Central memory CD8-positive, alpha-beta T cell (primary cell): Measurements from ENCODE around the gene KRTAP4-2.
"Not testable (repeated sequence)": the region's sequence is repeated elsewhere in the genome, so short reads cannot be mapped to it uniquely, and the experiment has no call there.

Source experiments
- ATAC-seq: fragments of 150-1000 bp; cut with Tn5 transposase; replicated peaks from 2 replicates; pipeline ENCODE4 v1.10.0; 2022; ENCODE audit warnings: mild to moderate bottlenecking, moderate FRiP score, moderate number of reproducible peaks; ENCODE audit not compliant: poor library complexity, severe bottlenecking; ENCODE audit errors: extremely low read depth
- DNase-seq, 2 donors: peaks; one replicate each; pipeline ENCODE4 v3.0.0; 2021; ENCODE audit warnings: low spot score in 2 of 2
- H3K27ac Mint-ChIP-seq: one replicate; pipeline ENCODE4 v1.8.0; 2022; ENCODE audit warnings: low read depth, mild to moderate bottlenecking, moderate library complexity, mixed read lengths
- H3K27me3 Mint-ChIP-seq: one replicate; pipeline ENCODE4 v1.8.0; 2022; ENCODE audit warnings: mixed read lengths
- H3K36me3 Mint-ChIP-seq: one replicate; pipeline ENCODE4 v1.8.0; 2022; ENCODE audit warnings: mild to moderate bottlenecking, moderate library complexity, mixed read lengths; ENCODE audit not compliant: insufficient read depth
- H3K4me1 Mint-ChIP-seq: one replicate; pipeline ENCODE4 v1.8.0; 2022; ENCODE audit warnings: mixed read lengths
- H3K4me3 Mint-ChIP-seq: one replicate; pipeline ENCODE4 v1.8.0; 2022; ENCODE audit warnings: mild to moderate bottlenecking, moderate library complexity, mixed read lengths
- H3K9me3 Mint-ChIP-seq: one replicate; pipeline ENCODE4 v1.8.0; 2022; ENCODE audit warnings: mixed read lengths

Gene KRTAP4-2

GRCh38 chr17:41177727-41178271, at the start of gene KRTAP4-2:
Gene KRTAP4-2 (minus strand): TSS chr17:41178221. CDS start chr17:41178164, 57 bp downstream.
- Mint-ChIP-seq H3K27me3 (peaks cover 11% of the 10 kb centered on the region), H3K36me3 (no peaks in the 10 kb centered on the region), H3K9me3 (no peaks in the 10 kb centered on the region), H3K27ac (no peak within 1 kb of the TSS), H3K4me1 (peaks cover 5% of the 10 kb centered on the region), H3K4me3 (no peak within 1 kb of the TSS)
- no peak for ATAC-seq
- DNase-seq = no peak

- H3K36me3 Mint-ChIP-seq, H3K9me3 Mint-ChIP-seq, H3K4me1 Mint-ChIP-seq, DNase-seq, H3K4me3 Mint-ChIP-seq, H3K27ac Mint-ChIP-seq, ATAC-seq: not testable (repeated sequence)
- peaks cover 26% of the 10 kb centered on the region for H3K27me3 Mint-ChIP-seq
Observed at GRCh38 chr17:41226598-41227095, 48.6 kb upstream of the KRTAP4-2 start, which contains the start of gene KRTAP9-2. Gene KRTAP9-2 (plus strand): TSS chr17:41226648. CDS start chr17:41226655, 7 bp downstream.

DNA sequence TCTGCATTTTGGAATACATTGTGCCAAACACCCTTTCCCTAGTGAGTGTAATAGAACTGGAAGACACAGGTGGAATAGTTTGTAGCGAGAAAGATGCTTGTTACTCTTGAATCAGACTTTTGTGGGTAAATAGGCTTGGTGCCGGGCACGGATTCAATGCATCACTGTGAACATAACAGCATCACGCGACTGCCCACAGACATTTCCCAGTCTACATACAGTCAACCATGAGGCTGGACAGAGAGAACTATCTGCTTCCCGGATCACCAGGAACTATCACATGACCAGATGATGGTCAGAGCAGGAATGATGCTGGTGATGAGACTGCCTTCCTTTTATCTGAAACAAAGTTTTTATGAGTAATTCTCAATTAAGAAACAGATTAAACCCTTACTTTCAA, 48.0 kb upstream of the KRTAP4-2 start:
- Mint-ChIP-seq H3K27ac (no peak overlapping the region), H3K4me3 (no peak overlapping the region)

GRCh38 chr17:41223821-41224220, 45.8 kb upstream of the KRTAP4-2 start:
- H3K9me3 Mint-ChIP-seq = peaks cover 5% of the 10 kb centered on the region
- peaks cover 35% of the 10 kb centered on the region for H3K27me3 Mint-ChIP-seq
- no peak for ATAC-seq
- H3K4me3 Mint-ChIP-seq = no peak overlapping the region
- no peak for DNase-seq
- peaks cover 2% of the 10 kb centered on the region for H3K36me3 Mint-ChIP-seq
- H3K27ac Mint-ChIP-seq = no peak overlapping the region
- no peaks in the 10 kb centered on the region for H3K4me1 Mint-ChIP-seq

More for the DNA sequence above, 48.0 kb upstream of the KRTAP4-2 start:
- Mint-ChIP-seq H3K36me3 (peaks cover 2% of the 10 kb centered on the region), H3K9me3 (no peaks in the 10 kb centered on the region), H3K4me1 (no peaks in the 10 kb centered on the region), H3K27me3 (peaks cover 26% of the 10 kb centered on the region)
- DNase-seq = no peak
- ATAC-seq = no peak

DNA sequence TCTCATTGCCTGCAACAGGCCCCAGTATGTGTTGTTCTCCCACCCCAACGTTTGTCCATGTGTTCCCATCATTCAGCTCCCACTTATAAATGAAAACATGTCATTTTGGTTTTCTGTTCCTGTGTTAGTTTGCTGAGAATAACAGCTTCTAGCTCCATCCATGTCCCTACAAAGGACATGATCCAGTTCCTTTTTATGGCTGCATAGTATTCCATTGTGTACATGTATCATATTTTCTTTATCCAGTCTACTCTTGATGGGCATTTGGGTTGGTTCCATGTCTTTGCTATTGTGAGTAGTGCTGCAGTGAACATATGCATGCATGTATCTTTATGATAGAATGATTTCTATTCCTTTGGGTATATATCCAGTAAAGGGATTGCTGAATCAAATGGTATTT, 37.7 kb upstream of the KRTAP4-2 start:
- H3K4me3 Mint-ChIP-seq = no peak overlapping the region
- peaks cover 5% of the 10 kb centered on the region for H3K9me3 Mint-ChIP-seq
- no peaks in the 10 kb centered on the region for H3K36me3 Mint-ChIP-seq
- H3K27ac Mint-ChIP-seq = no peak overlapping the region
- peaks cover 87% of the 10 kb centered on the region for H3K27me3 Mint-ChIP-seq
- no peak for DNase-seq
- ATAC-seq = no peak
- no peaks in the 10 kb centered on the region for H3K4me1 Mint-ChIP-seq

DNA sequence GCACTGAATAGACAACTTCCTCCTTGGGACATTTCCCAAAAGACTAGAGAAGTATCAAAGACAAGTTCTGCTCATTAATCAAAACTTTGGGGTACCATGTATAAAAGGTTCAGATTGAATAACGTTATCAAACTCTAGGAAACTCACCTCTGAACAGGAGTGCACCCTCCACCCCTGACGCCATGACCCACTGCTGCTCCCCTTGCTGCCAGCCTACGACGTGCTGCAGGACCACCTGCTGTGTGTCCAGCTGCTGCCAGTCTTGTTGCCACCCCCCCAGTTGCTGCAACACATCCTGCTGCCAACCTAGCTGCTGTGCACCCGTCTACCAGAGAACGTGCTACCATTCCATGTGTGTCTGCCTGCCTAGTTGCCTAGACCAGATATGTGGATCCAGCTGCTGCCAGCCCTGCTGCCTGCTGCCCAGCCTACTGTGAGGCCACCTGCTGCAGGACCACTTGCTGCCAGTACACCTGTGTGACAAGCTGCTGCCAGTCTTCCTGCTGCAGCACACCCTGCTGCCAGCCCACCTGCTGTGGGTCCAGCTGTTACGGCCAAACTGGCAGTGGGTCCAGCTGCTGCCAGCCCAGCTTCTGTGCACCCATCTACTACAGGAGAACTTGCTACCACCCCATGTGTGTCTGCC, 34.6 kb upstream of the KRTAP4-2 start:
- Mint-ChIP-seq H3K9me3 (no peaks in the 10 kb centered on the region), H3K27ac (no peak overlapping the region), H3K4me3 (no peak overlapping the region), H3K36me3 (peaks cover 2% of the 10 kb centered on the region), H3K27me3 (peaks cover 92% of the 10 kb centered on the region), H3K4me1 (no peaks in the 10 kb centered on the region)
- ATAC-seq (no peak), DNase-seq (no peak)

DNA sequence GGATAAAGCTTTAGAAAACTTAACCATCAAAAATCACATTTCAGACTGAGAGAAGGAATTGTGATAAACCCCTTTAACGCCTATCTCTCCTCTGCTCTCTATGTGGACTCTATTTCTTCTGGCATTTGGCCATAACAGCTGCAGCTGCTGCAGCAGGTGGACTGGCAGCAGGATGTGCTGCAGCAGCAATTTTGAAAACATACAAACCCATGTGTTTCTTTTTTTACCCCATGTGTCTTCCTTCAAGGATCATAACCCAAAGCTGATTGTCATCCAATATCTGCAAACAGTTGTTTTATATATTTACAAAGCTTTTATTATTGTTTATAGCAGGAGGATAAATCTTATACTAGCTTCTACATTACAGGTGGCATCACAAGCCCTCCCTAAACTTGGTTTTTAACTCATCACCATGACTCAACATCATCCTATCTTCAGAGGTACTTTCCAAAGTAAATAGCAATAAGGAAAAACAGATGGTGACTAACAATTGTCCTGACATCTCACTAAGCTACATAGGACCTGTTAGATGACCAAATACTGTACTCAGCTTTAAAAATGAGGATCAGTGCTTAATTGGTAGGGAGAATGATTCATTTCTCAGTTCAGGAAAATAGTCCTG, 33.9 kb upstream of the KRTAP4-2 start:
- Mint-ChIP-seq H3K27me3 (peaks cover 91% of the 10 kb centered on the region), H3K27ac (no peak overlapping the region), H3K9me3 (no peaks in the 10 kb centered on the region), H3K4me3 (no peak overlapping the region), H3K4me1 (no peaks in the 10 kb centered on the region), H3K36me3 (peaks cover 2% of the 10 kb centered on the region)
- no peak for DNase-seq
- no peak for ATAC-seq

GRCh38 chr17:41199421-41200078, 21.5 kb upstream of the KRTAP4-2 start:
- H3K9me3 Mint-ChIP-seq = no peaks in the 10 kb centered on the region
- no peaks in the 10 kb centered on the region for H3K4me1 Mint-ChIP-seq
- no peaks in the 10 kb centered on the region for H3K36me3 Mint-ChIP-seq
- peaks cover 13% of the 10 kb centered on the region for H3K27me3 Mint-ChIP-seq
- ATAC-seq (no peak), DNase-seq (no peak)
- no peak overlapping the region for H3K4me3 Mint-ChIP-seq
- H3K27ac Mint-ChIP-seq = no peak overlapping the region

DNA sequence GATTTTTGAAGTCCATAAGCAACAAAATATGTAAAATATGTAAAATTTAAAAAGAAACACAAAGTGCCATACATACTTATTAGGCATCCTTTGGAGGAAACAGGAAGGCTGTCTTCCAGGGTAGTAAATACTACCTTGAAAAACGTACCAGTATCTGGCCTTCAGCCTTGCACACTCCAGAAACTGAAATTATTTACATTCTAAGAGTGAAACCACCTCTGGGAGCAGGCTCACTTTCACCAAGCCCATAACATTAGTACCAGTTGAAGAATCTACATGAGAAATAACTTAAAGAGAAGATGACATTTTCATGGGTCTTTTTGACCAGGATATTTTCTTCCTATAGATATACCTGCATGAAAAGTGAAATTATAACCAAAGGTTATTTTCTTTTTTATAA, 18.0 kb upstream of the KRTAP4-2 start:
- no peaks in the 10 kb centered on the region for H3K9me3 Mint-ChIP-seq
- H3K36me3 Mint-ChIP-seq = no peaks in the 10 kb centered on the region
- H3K27ac Mint-ChIP-seq = no peak overlapping the region
- no peak for ATAC-seq
- H3K4me3 Mint-ChIP-seq = no peak overlapping the region
- DNase-seq = no peak
- H3K4me1 Mint-ChIP-seq = no peaks in the 10 kb centered on the region
- peaks cover 32% of the 10 kb centered on the region for H3K27me3 Mint-ChIP-seq

DNA sequence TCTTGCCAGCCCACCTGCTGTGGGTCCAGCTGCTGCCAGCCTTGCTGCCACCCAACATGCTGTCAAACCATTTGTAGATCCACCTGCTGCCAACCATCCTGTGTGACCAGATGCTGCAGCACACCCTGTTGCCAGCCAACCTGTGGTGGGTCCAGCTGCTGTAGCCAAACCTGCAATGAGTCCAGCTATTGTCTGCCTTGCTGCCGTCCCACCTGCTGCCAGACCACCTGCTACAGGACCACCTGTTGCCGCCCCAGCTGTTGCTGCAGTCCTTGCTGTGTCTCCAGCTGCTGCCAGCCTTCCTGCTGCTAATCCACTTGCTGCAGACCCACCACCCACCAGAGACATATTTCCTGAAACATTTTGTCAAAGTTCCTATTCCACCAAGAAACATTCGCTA, 12.3 kb upstream of the KRTAP4-2 start:
- H3K27me3 Mint-ChIP-seq = peaks cover 61% of the 10 kb centered on the region
- DNase-seq (no peak), ATAC-seq (no peak)
- H3K4me3 Mint-ChIP-seq = no peak overlapping the region
- no peaks in the 10 kb centered on the region for H3K4me1 Mint-ChIP-seq
- H3K36me3 Mint-ChIP-seq = no peaks in the 10 kb centered on the region
- no peaks in the 10 kb centered on the region for H3K9me3 Mint-ChIP-seq
- H3K27ac Mint-ChIP-seq = no peak overlapping the region

- H3K4me1 Mint-ChIP-seq, DNase-seq, H3K27ac Mint-ChIP-seq, H3K9me3 Mint-ChIP-seq, H3K4me3 Mint-ChIP-seq, H3K36me3 Mint-ChIP-seq, ATAC-seq: not testable (repeated sequence)
- peaks cover 61% of the 10 kb centered on the region for H3K27me3 Mint-ChIP-seq
Observed at GRCh38 chr17:41189837-41190318, 11.9 kb upstream of the KRTAP4-2 start, which contains the start of gene KRTAP9-1. Gene KRTAP9-1 (plus strand): TSS chr17:41189887. CDS start chr17:41189887, 0 bp downstream.

- H3K36me3 Mint-ChIP-seq = no peaks in the 10 kb centered on the region
- no peaks in the 10 kb centered on the region for H3K9me3 Mint-ChIP-seq
- H3K27me3 Mint-ChIP-seq = peaks cover 59% of the 10 kb centered on the region
- H3K4me3 Mint-ChIP-seq = no peak overlapping the region
- ATAC-seq (no peak), DNase-seq (no peak)
- H3K27ac Mint-ChIP-seq = no peak overlapping the region
- no peaks in the 10 kb centered on the region for H3K4me1 Mint-ChIP-seq
Observed at GRCh38 chr17:41186872-41187271, 8.9 kb upstream of the KRTAP4-2 start.
